Activated CD8-positive, alpha-beta memory T cell treated with anti-CD3 and anti-CD28 coated beads for 36 hours (primary cell): ENCODE measurements around the gene ARHGEF12. TPM values are rescaled to one million over a fixed set of nuclear protein-coding genes. Genes with fewer than 3 reads are reported as not detected.

Source experiments
- CTCF ChIA-PET: fragments of 350-600 bp; sonication (Branson Sonifier 250); formaldehyde crosslinking; loops from one replicate; lab custom pipeline; 2021; ENCODE audit warnings: antibody characterized with exemption; lab: Charles Lee
- POLR2A ChIA-PET: fragments of 350-600 bp; sonication (Branson Sonifier 250); formaldehyde crosslinking; loops from one replicate; lab custom pipeline; 2021; ENCODE audit warnings: antibody characterized with exemption; lab: Charles Lee
- total RNA-seq, 2 experiments: library from RNA; stranded (reverse); gene quantifications; one replicate each; pipeline ENCODE4 v1.2.3, GENCODE V29; 2021

ARHGEF12 gene
- total RNA-seq, 2 experiments from 2014 or later, result 31.0 to 31.7 TPM

GRCh38 chr11:120335556-120335907 is 681 bp upstream of the ARHGEF12 start:
- ChIA-PET POLR2A (no interaction called here), CTCF (interaction anchor here (1.0 to 2.5 kb wide), 9 partner anchors 9 to 144 kb away, joined by 3 to 12 read pairs (median 4); partner anchors contain the start of gene TLCD5)

GRCh38 chr11:120336641-120337354 is 585 bp downstream of the ARHGEF12 start:
- CTCF ChIA-PET, result interaction anchor here (1.0 to 2.5 kb wide), 4 partner anchors 9 to 142 kb away, joined by 3 to 12 read pairs (median 4); no protein-coding TSS in a partner anchor
- POLR2A ChIA-PET, result no interaction called here

- CTCF ChIA-PET, result interaction anchor here (2.5 kb wide), 1 partner anchor 11 kb away, joined by 12 read pairs; no protein-coding TSS in a partner anchor
- POLR2A ChIA-PET, result no interaction called here
These were observed 1.3 kb downstream of the ARHGEF12 start for GRCh38 chr11:120337355-120338106.

- ChIA-PET POLR2A (no interaction called here), CTCF (no interaction called here)
These were observed 2.1 kb downstream of the ARHGEF12 start for GRCh38 chr11:120338107-120338933.

- POLR2A ChIA-PET, result no interaction called here
- CTCF ChIA-PET, result no interaction called here
These were observed 3.2 kb downstream of the ARHGEF12 start for GRCh38 chr11:120339394-120339890.

GRCh38 chr11:120340529-120340928 is 4.3 kb downstream of the ARHGEF12 start:
- ChIA-PET POLR2A (interaction anchor here (0.5 kb wide), 1 partner anchor 71 kb away, joined by 5 read pairs; no protein-coding TSS in a partner anchor), CTCF (no interaction called here)

GRCh38 chr11:120342226-120342625 is 6.0 kb downstream of the ARHGEF12 start:
- CTCF ChIA-PET, result interaction anchor here (0.9 kb wide), 1 partner anchor 9 kb away, joined by 6 read pairs; no protein-coding TSS in a partner anchor
- POLR2A ChIA-PET, result no interaction called here

GRCh38 chr11:120342678-120343077 is 6.5 kb downstream of the ARHGEF12 start:
- ChIA-PET POLR2A (no interaction called here), CTCF (interaction anchor here (0.9 kb wide), 1 partner anchor 8 kb away, joined by 6 read pairs; no protein-coding TSS in a partner anchor)

- CTCF ChIA-PET, result interaction anchor here (1.4 kb wide), 1 partner anchor 9 kb away, joined by 3 read pairs; no protein-coding TSS in a partner anchor
- POLR2A ChIA-PET, result interaction anchor here (0.7 kb wide), 1 partner anchor 672 kb away, joined by 12 read pairs; no protein-coding TSS in a partner anchor
These were observed 7.2 kb downstream of the ARHGEF12 start for GRCh38 chr11:120343429-120343828.

GRCh38 chr11:120344302-120345004 is 8.2 kb downstream of the ARHGEF12 start:
- ChIA-PET CTCF (interaction anchor here (1.4 kb wide), 1 partner anchor 8 kb away, joined by 3 read pairs; no protein-coding TSS in a partner anchor), POLR2A (interaction anchor here (0.7 kb wide), 1 partner anchor 671 kb away, joined by 12 read pairs; no protein-coding TSS in a partner anchor)

- ChIA-PET CTCF (interaction anchor here (0.8 kb wide), 1 partner anchor 10 kb away, joined by 4 read pairs; the partner anchor contains the start of gene ARHGEF12), POLR2A (interaction anchor here (0.7 kb wide), 1 partner anchor 95 kb away, joined by 6 read pairs; no protein-coding TSS in a partner anchor)
These were observed 10.0 kb downstream of the ARHGEF12 start for GRCh38 chr11:120346233-120346632.

- ChIA-PET CTCF (interaction anchor here (0.6 to 0.8 kb wide), 2 partner anchors 8 to 63 kb away, joined by 3 to 6 read pairs; no protein-coding TSS in a partner anchor), POLR2A (no interaction called here)
These were observed 14.4 kb downstream of the ARHGEF12 start for GRCh38 chr11:120350637-120351036.

- POLR2A ChIA-PET, result no interaction called here
- CTCF ChIA-PET, result interaction anchor here (1.5 kb wide), 1 partner anchor 9 kb away, joined by 3 read pairs; no protein-coding TSS in a partner anchor
These were observed 16.2 kb downstream of the ARHGEF12 start for GRCh38 chr11:120352405-120352804.

GRCh38 chr11:120354068-120354467 is 17.9 kb downstream of the ARHGEF12 start:
- CTCF ChIA-PET, result no interaction called here
- POLR2A ChIA-PET, result no interaction called here

- CTCF ChIA-PET, result no interaction called here
- POLR2A ChIA-PET, result no interaction called here
These were observed 18.6 kb downstream of the ARHGEF12 start for GRCh38 chr11:120354779-120355178.

- POLR2A ChIA-PET, result no interaction called here
These were observed 21.4 kb downstream of the ARHGEF12 start for GRCh38 chr11:120357620-120358019.

GRCh38 chr11:120358729-120359128 is 22.5 kb downstream of the ARHGEF12 start:
- CTCF ChIA-PET, result no interaction called here

More at GRCh38 chr11:120357620-120358019, 21.4 kb downstream of the ARHGEF12 start:
- CTCF ChIA-PET, result no interaction called here

GRCh38 chr11:120363436-120363835 is 27.2 kb downstream of the ARHGEF12 start:
- CTCF ChIA-PET, result no interaction called here
- POLR2A ChIA-PET, result no interaction called here

More at GRCh38 chr11:120358729-120359128, 22.5 kb downstream of the ARHGEF12 start:
- POLR2A ChIA-PET, result no interaction called here
